IMR-90 (cell line): ENCODE measurements around the gene TF. TPM values are rescaled to one million over a fixed set of nuclear protein-coding genes. Genes with fewer than 3 reads are reported as not detected.

Experiments used
- ATAC-seq: fragments of 200-7000 bp; cut with Tn5 transposase; 2 replicates; pipeline ENCODE4 v1.9.1; 2020; ENCODE audit warnings: low read depth, mild to moderate bottlenecking, moderate library complexity
- BruUV-seq: library from RNA; stranded (reverse); fragments of 400-500 nt; replicated peaks from 2 replicates; lab custom pipeline; 2021; lab: Mats Ljungman, UMichigan
- CTCF ChIA-PET: fragments of 300-600 bp; formaldehyde crosslinking; extraction: SDS; loops from one replicate; lab custom pipeline; 2021; ENCODE audit warnings: antibody characterized with exemption; lab: Yijun Ruan, JAX
- POLR2A ChIA-PET: fragments of 300-600 bp; sonication (Branson Sonifier 250); formaldehyde crosslinking; loops from one replicate; lab custom pipeline; 2022; ENCODE audit warnings: antibody characterized with exemption; ENCODE audit not compliant: unreplicated experiment; lab: Charles Lee
- DNase-seq: peaks from one replicate; pipeline ENCODE4 v3.0.0; 2013
- H2AFZ ChIP-seq: replicated peaks from 2 replicates; pipeline ENCODE3; 2013; ENCODE audit warnings: low read length, mild to moderate bottlenecking; ENCODE audit not compliant: poor library complexity
- H2AK5ac ChIP-seq: 2 replicates; pipeline ENCODE4 v1.6.1; 2013; ENCODE audit warnings: low read depth, low read length, inconsistent platforms
- H2AK9ac ChIP-seq: replicated peaks from 2 replicates; pipeline ENCODE3; 2013; ENCODE audit warnings: mild to moderate bottlenecking, low read depth, low read length, moderate library complexity; ENCODE audit not compliant: poor library complexity
- H2BK120ac ChIP-seq: 2 replicates; pipeline ENCODE4 v1.6.1; 2013; ENCODE audit warnings: low read depth, low read length, inconsistent platforms
- H2BK15ac ChIP-seq: 3 replicates; pipeline ENCODE4 v1.6.1; 2013; ENCODE audit warnings: low read depth, low read length, inconsistent platforms
- H2BK20ac ChIP-seq: 2 replicates; pipeline ENCODE4 v1.6.1; 2013; ENCODE audit warnings: low read depth, mild to moderate bottlenecking, inconsistent platforms, low read length, moderate library complexity
- H2BK5ac ChIP-seq: 2 replicates; pipeline ENCODE4 v1.6.1; 2013; ENCODE audit warnings: mild to moderate bottlenecking, low read depth, low read length, inconsistent platforms; ENCODE audit not compliant: poor library complexity, severe bottlenecking
- H3K14ac ChIP-seq: replicated peaks from 2 replicates; pipeline ENCODE4 v1.6.1; 2013; ENCODE audit warnings: low read depth, low read length, inconsistent platforms
- H3K18ac ChIP-seq: 2 replicates; pipeline ENCODE4 v1.6.1; 2013; ENCODE audit warnings: low read depth, low read length, control low read depth
- H3K23ac ChIP-seq: 2 replicates; pipeline ENCODE4 v1.6.1; 2013; ENCODE audit warnings: low read depth, low read length, inconsistent platforms
- H3K27ac ChIP-seq: 2 replicates; pipeline ENCODE4 v1.5.1; 2013; ENCODE audit warnings: mild to moderate bottlenecking, control low read depth, low read length; ENCODE audit not compliant: insufficient read depth
- H3K27me3 ChIP-seq: 2 replicates; pipeline ENCODE4 v1.6.1; 2013; ENCODE audit warnings: low read length; ENCODE audit not compliant: control insufficient read depth, insufficient read depth
- H3K36me3 ChIP-seq: 2 replicates; pipeline ENCODE4 v1.6.1; 2013; ENCODE audit warnings: low read length, mixed read lengths; ENCODE audit not compliant: control insufficient read depth, insufficient read depth
- H3K4ac ChIP-seq: 2 replicates; pipeline ENCODE4 v1.6.1; 2013; ENCODE audit warnings: low read depth, low read length, inconsistent platforms
- H3K4me1 ChIP-seq: 2 replicates; pipeline ENCODE4 v1.6.1; 2013; ENCODE audit warnings: low read length, mixed read lengths; ENCODE audit not compliant: control insufficient read depth, insufficient read depth
- H3K4me2 ChIP-seq: 2 replicates; pipeline ENCODE4 v1.6.1; 2013; ENCODE audit warnings: low read depth, mild to moderate bottlenecking, control low read depth, low read length, moderate library complexity
- H3K4me3 ChIP-seq: 2 replicates; pipeline ENCODE4 v1.5.1; 2013; ENCODE audit warnings: low read depth, mild to moderate bottlenecking, control low read depth, low read length, moderate library complexity; ENCODE audit not compliant: insufficient read depth
- H3K56ac ChIP-seq: 2 replicates; pipeline ENCODE4 v1.6.1; 2013; ENCODE audit warnings: low read length, inconsistent platforms; ENCODE audit not compliant: insufficient read depth; ENCODE audit errors: extremely low read depth
- H3K79me1 ChIP-seq, 2 experiments: 2 replicates each; pipeline ENCODE4 v1.6.1; 2013; ENCODE audit warnings: low read length in 2 of 2, inconsistent platforms in 1 of 2, low read depth in 1 of 2
- H3K9ac ChIP-seq: 2 replicates; pipeline ENCODE4 v1.6.1; 2013; ENCODE audit warnings: low read depth, low read length, control low read depth
- H3K9me1 ChIP-seq: 2 replicates; pipeline ENCODE4 v1.6.1; 2013; ENCODE audit warnings: low read length, inconsistent platforms; ENCODE audit not compliant: insufficient read depth
- H3K9me3 ChIP-seq: 2 replicates; pipeline ENCODE4 v1.6.1; 2013; ENCODE audit warnings: low read length; ENCODE audit not compliant: control insufficient read depth, insufficient read depth
- H4K20me1 ChIP-seq: 2 replicates; pipeline ENCODE4 v1.6.1; 2013; ENCODE audit warnings: low read length, inconsistent platforms; ENCODE audit not compliant: insufficient read depth
- H4K5ac ChIP-seq: 2 replicates; pipeline ENCODE4 v1.6.1; 2013; ENCODE audit warnings: mild to moderate bottlenecking, low read depth, low read length, control low read depth
- H4K8ac ChIP-seq, 2 experiments: 2 replicates each; pipeline ENCODE4 v1.6.1; 2013; ENCODE audit warnings: low read depth in 2 of 2, low read length in 2 of 2, control low read depth in 1 of 2, inconsistent platforms in 1 of 2
- H4K91ac ChIP-seq: 2 replicates; pipeline ENCODE4 v1.6.1; 2013; ENCODE audit warnings: low read depth, low read length, inconsistent platforms; ENCODE audit not compliant: insufficient read depth
- BHLHE40 ChIP-seq: fragments of 150-350 bp; IDR thresholded peaks from 2 replicates; pipeline ENCODE4 v1.6.1; 2016; ENCODE audit warnings: mild to moderate bottlenecking, low read depth, low read length
- CEBPB ChIP-seq: IDR thresholded peaks from 2 replicates; pipeline ENCODE4 v1.6.1; 2012; ENCODE audit warnings: low read depth, low read length, improper control_type of control experiment
- CHD1 ChIP-seq: IDR thresholded peaks from 2 replicates; pipeline ENCODE4 v1.6.1; 2012; ENCODE audit warnings: low read depth, low read length, improper control_type of control experiment
- ELK1 ChIP-seq: fragments of 150-350 bp; IDR thresholded peaks from 2 replicates; pipeline ENCODE4 v1.6.1; 2016; ENCODE audit warnings: low read depth, mild to moderate bottlenecking, low read length, moderate library complexity, borderline replicate concordance
- FOS ChIP-seq: fragments of 150-350 bp; IDR thresholded peaks from 2 replicates; pipeline ENCODE4 v1.6.1; 2016; ENCODE audit warnings: low read depth, low read length
- MAFK ChIP-seq: IDR thresholded peaks from 2 replicates; pipeline ENCODE4 v1.6.1; 2012; ENCODE audit warnings: low read depth, low read length, improper control_type of control experiment
- MAZ ChIP-seq: IDR thresholded peaks from 2 replicates; pipeline ENCODE4 v1.6.1; 2012; ENCODE audit warnings: low read depth, mild to moderate bottlenecking, low read length, improper control_type of control experiment, moderate library complexity, borderline replicate concordance
- NFE2L2 ChIP-seq: fragments of 150-350 bp; IDR thresholded peaks from 2 replicates; pipeline ENCODE4 v1.6.1; 2016; ENCODE audit warnings: low read depth, mild to moderate bottlenecking, low read length
- POLR2A ChIP-seq: IDR thresholded peaks from 2 replicates; pipeline ENCODE4 v1.6.1; 2012; ENCODE audit warnings: mild to moderate bottlenecking, low read depth, low read length
- RAD21 ChIP-seq: IDR thresholded peaks from 2 replicates; pipeline ENCODE4 v1.6.1; 2012; ENCODE audit warnings: low read length, improper control_type of control experiment
- RCOR1 ChIP-seq: IDR thresholded peaks from 2 replicates; pipeline ENCODE4 v1.6.1; 2012; ENCODE audit warnings: mild to moderate bottlenecking, low read length, improper control_type of control experiment; ENCODE audit not compliant: insufficient replicate concordance
- RFX5 ChIP-seq: IDR thresholded peaks from 2 replicates; pipeline ENCODE4 v1.8.0; 2012; ENCODE audit warnings: low read depth, mild to moderate bottlenecking, low read length, moderate library complexity
- SMC3 ChIP-seq: fragments of 150-350 bp; IDR thresholded peaks from 2 replicates; pipeline ENCODE4 v1.6.1; 2016; ENCODE audit warnings: low read depth, mild to moderate bottlenecking, antibody characterized with exemption, low read length, moderate library complexity
- USF2 ChIP-seq: fragments of 150-350 bp; IDR thresholded peaks from 2 replicates; pipeline ENCODE4 v1.6.1; 2017; ENCODE audit warnings: mild to moderate bottlenecking, antibody characterized with exemption, low read length, low read depth
- WGBS, 2 experiments: methylation state at CpG; one replicate each; pipeline versions ENCODE4 v1.1.5 to v1.1.7; 2013; ENCODE audit warnings: missing lambda C conversion rate in 2 of 2; ENCODE audit not compliant: insufficient read length in 1 of 2; ENCODE audit errors: extremely low coverage in 2 of 2; 5-methylcytosine and 5-hydroxymethylcytosine counted together
- dilution Hi-C: fragments of 300-500 bp; cut with HindIII; formaldehyde crosslinking; loops from one replicate; pipeline ENCODE4 v1.14.3; 2018; ENCODE audit warnings: low sequenced_read_pairs; ENCODE audit not compliant: unreplicated experiment
- in situ Hi-C: fragments of 300-500 bp; cut with MboI; formaldehyde crosslinking; loops from 3 replicates; pipeline ENCODE4 v1.14.3; 2019; ENCODE audit warnings: low sequenced_read_pairs, inconsistent platforms, mixed read lengths
- intact Hi-C: fragments of 100-400 bp; cut with micrococcal nuclease; formaldehyde crosslinking; loops from 2 replicates; pipeline ENCODE4 v1.10.0; 2022
- polyA plus RNA-seq, 3 experiments: library from polyadenylated mRNA; depleted of rRNA; stranded (reverse); fragments of >200 nt; gene quantifications; 2 replicates each; pipeline ENCODE4 v1.2.3, GENCODE V29; 2012; ENCODE audit warnings: low replicate concordance in 1 of 3
- total RNA-seq: library from RNA; depleted of rRNA; stranded (reverse); fragments of >200 nt; gene quantifications from 2 replicates; pipeline ENCODE4 v1.2.3, GENCODE V29; 2012
- TF ChIP-seq, protein P1 (sequence below): conservative IDR thresholded peaks from 2 replicates; pipeline ENCODE4 v1.5.1; 2012; ENCODE audit warnings: mild to moderate bottlenecking, low read depth, low read length, improper control_type of control experiment

TF gene
- total and polyA plus RNA-seq, 2 of the 4 experiments (the other 2 are of a cell fraction) = 0.07 TPM; not detected in 1

- WGBS, 2 experiments = 75% methylated on average over 3 of the region's 8 CpGs; no CpG with 5 or more reads in 1 of the 2 experiments
- Histone ChIP-seq H3K9ac (no peak overlapping the region), H3K23ac (no peak overlapping the region), H2AK9ac (no peak overlapping the region), H3K18ac (no peak overlapping the region), H3K79me1 (no peaks in the 10 kb centered on the region), H4K91ac (no peak overlapping the region), H2BK20ac (no peak overlapping the region), H3K27me3 (peaks cover 4% of the 10 kb centered on the region; the same call in 1 of the 2 replicates), H2AK5ac (no peak overlapping the region), H3K4me3 (no peak overlapping the region), H3K9me1 (no peaks in the 10 kb centered on the region), H4K5ac (no peak overlapping the region), H3K56ac (no peak overlapping the region), H2AFZ (no peak overlapping the region), H2BK15ac (no peak overlapping the region), H3K36me3 (no peaks in the 10 kb centered on the region), H3K27ac (no peak overlapping the region), H3K4ac (no peak overlapping the region), H3K9me3 (no peaks in the 10 kb centered on the region), H3K4me2 (no peak overlapping the region), H2BK5ac (no peak overlapping the region), H4K8ac (no peak overlapping the region), H4K20me1 (no peaks in the 10 kb centered on the region; the same call in 1 of the 2 replicates), H2BK120ac (no peak overlapping the region), H3K4me1 (no peaks in the 10 kb centered on the region; the same call in 1 of the 2 replicates), H3K14ac (no peak overlapping the region)
- intact Hi-C loops (no loop called here), in situ Hi-C loops (no loop called here), dilution Hi-C loops (no loop called here)
- CTCF ChIA-PET = no interaction called here
- POLR2A ChIA-PET = no interaction called here
- no TSS peak for BruUV-seq
- DNase-seq (no peak), ATAC-seq (no peak)
- TF ChIP-seq POLR2A (no peak), ELK1 (no peak), FOS (no peak), MAZ (no peak), RAD21 (no peak), RCOR1 (no peak), RFX5 (no peak), CHD1 (no peak), CEBPB (no peak), SMC3 (no peak), MAFK (no peak), USF2 (no peak), BHLHE40 (no peak), NFE2L2 (no peak)
- TF ChIP-seq, protein P1, sequence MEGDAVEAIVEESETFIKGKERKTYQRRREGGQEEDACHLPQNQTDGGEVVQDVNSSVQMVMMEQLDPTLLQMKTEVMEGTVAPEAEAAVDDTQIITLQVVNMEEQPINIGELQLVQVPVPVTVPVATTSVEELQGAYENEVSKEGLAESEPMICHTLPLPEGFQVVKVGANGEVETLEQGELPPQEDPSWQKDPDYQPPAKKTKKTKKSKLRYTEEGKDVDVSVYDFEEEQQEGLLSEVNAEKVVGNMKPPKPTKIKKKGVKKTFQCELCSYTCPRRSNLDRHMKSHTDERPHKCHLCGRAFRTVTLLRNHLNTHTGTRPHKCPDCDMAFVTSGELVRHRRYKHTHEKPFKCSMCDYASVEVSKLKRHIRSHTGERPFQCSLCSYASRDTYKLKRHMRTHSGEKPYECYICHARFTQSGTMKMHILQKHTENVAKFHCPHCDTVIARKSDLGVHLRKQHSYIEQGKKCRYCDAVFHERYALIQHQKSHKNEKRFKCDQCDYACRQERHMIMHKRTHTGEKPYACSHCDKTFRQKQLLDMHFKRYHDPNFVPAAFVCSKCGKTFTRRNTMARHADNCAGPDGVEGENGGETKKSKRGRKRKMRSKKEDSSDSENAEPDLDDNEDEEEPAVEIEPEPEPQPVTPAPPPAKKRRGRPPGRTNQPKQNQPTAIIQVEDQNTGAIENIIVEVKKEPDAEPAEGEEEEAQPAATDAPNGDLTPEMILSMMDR = no peak
Measured at GRCh38 chr3:133841196-133841595, 95.0 kb downstream of the TF start.
